Heart right ventricle (tissue), 16 donors: ENCODE measurements around the gene SKIDA1. TPM values are rescaled to one million over a fixed set of nuclear protein-coding genes. Genes with fewer than 3 reads are reported as not detected.

Experiments used
- ATAC-seq, 8 donors: fragments of 200-7000 bp; cut with Tn5 transposase; one replicate each; pipeline ENCODE4 v1.9.1; 2020; ENCODE audit warnings: mild to moderate bottlenecking in 8 of 8, moderate library complexity in 8 of 8, moderate number of reproducible peaks in 1 of 8
- DNase-seq, 2 donors: peaks; one replicate each; pipeline ENCODE4 v3.0.0-alpha.2; 2020
- H3K27ac ChIP-seq, 10 donors: fragments of 200-600 bp; sonication (generic) in 2 of 10; one replicate each; pipeline versions ENCODE4 v1.5.0 to v1.8.0; 2020 to 2022; ENCODE audit warnings: mild to moderate bottlenecking in 3 of 10
- H3K27me3 ChIP-seq, 7 donors: fragments of 200-600 bp; one replicate each; pipeline ENCODE4 v1.8.0; 2021 to 2022; ENCODE audit warnings: mild to moderate bottlenecking in 2 of 7
- H3K36me3 ChIP-seq, 9 donors: fragments of 200-600 bp; sonication (generic) in 1 of 9; one replicate each; pipeline versions ENCODE4 v1.5.0 to v1.8.0; 2020 to 2022; ENCODE audit warnings: mild to moderate bottlenecking in 2 of 9
- H3K4me1 ChIP-seq, 9 donors: fragments of 200-600 bp; sonication (generic) in 1 of 9; one replicate each; pipeline versions ENCODE4 v1.5.0 to v1.8.0; 2020 to 2022; ENCODE audit warnings: mild to moderate bottlenecking in 4 of 9
- H3K4me3 ChIP-seq, 10 donors: fragments of 200-600 bp; sonication (generic) in 2 of 10; one replicate each; pipeline versions ENCODE4 v1.5.0 to v1.8.0; 2020 to 2022; ENCODE audit warnings: mild to moderate bottlenecking in 7 of 10, moderate library complexity in 2 of 10
- H3K9me3 ChIP-seq, 11 donors: fragments of 200-600 bp in 10 of 11; sonication (generic) in 2 of 11; one replicate each; pipeline versions ENCODE4 v1.5.0 to v1.8.0; 2013 to 2022; ENCODE audit warnings: mild to moderate bottlenecking in 2 of 11, control low read depth in 1 of 11, moderate library complexity in 1 of 11
- WGBS, 2 donors: extraction: QIAGEN DNeasy Blood & Tissue Kit; methylation state at CpG; one replicate each; pipeline ENCODE4 v1.1.7; 2013; ENCODE audit warnings: inconsistent platforms in 1 of 2; 5-methylcytosine and 5-hydroxymethylcytosine counted together
- intact Hi-C, 10 donors: fragments of 100-400 bp; cut with DNase I; formaldehyde crosslinking; loops; one replicate each; pipeline versions ENCODE4 v1.11.1 to v1.14.2; 2022
- microRNA-seq, 2 donors: library from miRNA; unstranded; fragments of <30 nt; microRNA quantifications; one replicate each; pipeline ENCODE4 v1.2.0, GENCODE V29; 2021
- polyA plus RNA-seq, 2 donors: library from polyadenylated mRNA; stranded (reverse); fragments of 200-250 nt; gene quantifications; one replicate each; pipeline ENCODE4 v1.2.3, GENCODE V29; 2013
- total RNA-seq, 10 donors: library from RNA; stranded (reverse); fragmentation: NEBNext Ultra II Directional in 3 of 10; extraction: Animal tissue kit (Norgen Biotek cat#: 25700) in 3 of 10; gene quantifications; one replicate each; pipeline versions ENCODE4 v1.2.1 to v1.2.4, GENCODE V29; 2021 to 2023
- TF ChIP-seq, protein P1 (sequence below), 9 donors: fragments of 200-600 bp; sonication (generic) in 2 of 9; IDR thresholded peaks; one replicate each; pipeline versions ENCODE4 v1.5.0 to v1.8.0; 2021 to 2022; ENCODE audit warnings: antibody characterized with exemption in 9 of 9, mild to moderate bottlenecking in 5 of 9, moderate library complexity in 1 of 9
- donor health status: Arrhythmogenic right ventricular cardiomyopathy.
- donor health status: ischemic (EF 13 %, LVEDD 7.1; RV severe dilation, severe dysfunction).
- donor health status: healthy with polysubstance abuse.
- donor health status: DM: no; HTN: yes; CAD: no.
- donor health status: DM: no; HTN: no; CAD: no.
- donor health status: ischemic (EF 25% LVEDD 6.9; RV normal size, moderate dysfunction).
- donor health status: ischemic (EF 25% LVEDD 5.7; RV mildly dilated, moderate dysfunction).
- donor health status: healthy.
- donor health status: DM: yes; HTN: yes; CAD: no.
- donor health status: Ischemic cardiomyopathy.
- donor health status: ischemic (EF 35%, LVEDD 5.7; RV mildly dilated, moderate dysfunction).
- donor health status: nonischemic (EF 11% LVEDD 7.7; RV severe dilation, severe dysfunction).
- donor health status: DM: yes; HTN: yes; CAD: no.
- donor health status: PGD.
- donor health status: ischemic (EF 29% LVEDD 5.4; RV normal size, mild dysfunction).
- donor health status: nonischemic (EF 23%, LVEDD 6.1; RV moderate dilation, normal function).

Gene SKIDA1
- total and polyA plus RNA-seq, 12 donors: 0.23 to 6.4 (median 2.6) TPM

DNA sequence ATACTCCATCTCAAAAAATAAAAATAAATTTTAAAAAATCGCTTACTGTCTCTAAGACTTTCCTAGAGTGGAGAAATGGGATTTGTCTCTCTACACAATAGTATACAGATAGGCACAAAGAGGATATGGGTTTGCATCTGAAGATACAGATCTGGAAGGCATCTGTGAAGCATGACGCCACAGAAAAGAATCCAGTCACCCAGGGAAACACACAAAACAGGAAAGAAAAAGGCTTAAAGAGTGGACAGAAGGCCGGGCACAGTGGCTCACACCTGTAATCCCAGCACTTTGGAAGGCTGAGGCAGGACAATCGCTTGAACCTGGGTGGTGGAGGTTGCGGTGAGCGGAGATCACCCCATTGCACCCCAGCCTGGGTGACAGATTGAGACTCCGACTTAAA, 61.3 kb downstream of the SKIDA1 start:
- no peaks in the 10 kb centered on the region for H3K27me3 ChIP-seq
- TF ChIP-seq, protein P1, sequence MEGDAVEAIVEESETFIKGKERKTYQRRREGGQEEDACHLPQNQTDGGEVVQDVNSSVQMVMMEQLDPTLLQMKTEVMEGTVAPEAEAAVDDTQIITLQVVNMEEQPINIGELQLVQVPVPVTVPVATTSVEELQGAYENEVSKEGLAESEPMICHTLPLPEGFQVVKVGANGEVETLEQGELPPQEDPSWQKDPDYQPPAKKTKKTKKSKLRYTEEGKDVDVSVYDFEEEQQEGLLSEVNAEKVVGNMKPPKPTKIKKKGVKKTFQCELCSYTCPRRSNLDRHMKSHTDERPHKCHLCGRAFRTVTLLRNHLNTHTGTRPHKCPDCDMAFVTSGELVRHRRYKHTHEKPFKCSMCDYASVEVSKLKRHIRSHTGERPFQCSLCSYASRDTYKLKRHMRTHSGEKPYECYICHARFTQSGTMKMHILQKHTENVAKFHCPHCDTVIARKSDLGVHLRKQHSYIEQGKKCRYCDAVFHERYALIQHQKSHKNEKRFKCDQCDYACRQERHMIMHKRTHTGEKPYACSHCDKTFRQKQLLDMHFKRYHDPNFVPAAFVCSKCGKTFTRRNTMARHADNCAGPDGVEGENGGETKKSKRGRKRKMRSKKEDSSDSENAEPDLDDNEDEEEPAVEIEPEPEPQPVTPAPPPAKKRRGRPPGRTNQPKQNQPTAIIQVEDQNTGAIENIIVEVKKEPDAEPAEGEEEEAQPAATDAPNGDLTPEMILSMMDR (IDR thresholded peaks at IDR 0.05): no peak
- H3K4me3 ChIP-seq: no peak overlapping the region
- no peak for ATAC-seq
- WGBS, 2 donors: 93 to 96% methylated on average over 7 of the region's 7 CpGs
- H3K4me1 ChIP-seq: no peaks in the 10 kb centered on the region
- intact Hi-C loops: no loop called here
- H3K36me3 ChIP-seq: no peaks in the 10 kb centered on the region
- no peak overlapping the region for H3K27ac ChIP-seq
- no peak for DNase-seq
- no peaks in the 10 kb centered on the region for H3K9me3 ChIP-seq

Small RNA genes lying within 50 kb of the gene (microRNA-seq; reads per million reads assigned to microRNA genes)
- gene MIR1915: 0 to 1.0 reads per million in 2 donors

Other genes with a start within 250 kb of the SKIDA1 start
- gene MLLT10, start 8.6 kb upstream of the SKIDA1 start, total RNA-seq: 10 to 100 TPM; 18.9 to 28.4 (median 24.6) TPM
- 10 to 100 TPM in 1 of 2 donors, 1 to 10 TPM in 1; 8.5 to 41.1 TPM for gene MLLT10, start 8.6 kb upstream of the SKIDA1 start, polyA plus RNA-seq